Caco-2 (cell line): ENCODE results near the gene MACROD2. TPM values are rescaled to one million over a fixed set of nuclear protein-coding genes. Genes with fewer than 3 reads are reported as not detected.

Experiments
- BruUV-seq: library from RNA; stranded (reverse); fragments of 400-500 nt; replicated peaks from 2 replicates; lab custom pipeline; 2021; lab: Mats Ljungman, UMichigan
- CTCF ChIA-PET: fragments of 300-600 bp; sonication (Branson Sonifier 250); formaldehyde crosslinking; loops from one replicate; lab custom pipeline; 2022; ENCODE audit warnings: antibody characterized with exemption; lab: Charles Lee
- POLR2A ChIA-PET: fragments of 300-600 bp; sonication (Branson Sonifier 250); formaldehyde crosslinking; loops from one replicate; lab custom pipeline; 2022; ENCODE audit warnings: antibody characterized with exemption; lab: Charles Lee
- DNase-seq, 2 experiments: peaks; one replicate each; pipeline versions ENCODE4 v3.0.0 to v3.0.0-alpha.2; 2020 to 2022
- H3K27me3 ChIP-seq: replicated peaks from 2 replicates; pipeline ENCODE4 v1.6.0; 2011; ENCODE audit warnings: low read length; ENCODE audit not compliant: control insufficient read depth, insufficient read depth
- H3K36me3 ChIP-seq: 2 replicates; pipeline ENCODE4 v1.5.1; 2011; ENCODE audit warnings: low read length; ENCODE audit not compliant: control insufficient read depth, insufficient read depth
- H3K4me1 ChIP-seq: fragments of 250-450 bp; sonication (Bioruptor Pico); 2 replicates; pipeline ENCODE4 v1.5.1; 2020; ENCODE audit warnings: mild to moderate bottlenecking
- H3K4me3 ChIP-seq: 2 replicates; pipeline ENCODE4 v1.5.1; 2011; ENCODE audit warnings: low read depth, mild to moderate bottlenecking, control low read depth, low read length
- H3K9me3 ChIP-seq: fragments of 250-450 bp; sonication (Bioruptor Pico); 2 replicates; pipeline ENCODE4 v1.5.1; 2020; ENCODE audit warnings: mild to moderate bottlenecking, moderate library complexity
- H3K27ac Mint-ChIP-seq: one replicate; pipeline ENCODE4 v1.8.0; 2022; ENCODE audit warnings: mixed read lengths; ENCODE audit not compliant: unreplicated experiment
- H3K27me3 Mint-ChIP-seq: one replicate; pipeline ENCODE4 v1.8.0; 2022; ENCODE audit warnings: mixed read lengths; ENCODE audit not compliant: insufficient read depth, unreplicated experiment
- H3K36me3 Mint-ChIP-seq: one replicate; pipeline ENCODE4 v1.8.0; 2022; ENCODE audit warnings: mild to moderate bottlenecking, mixed read lengths; ENCODE audit not compliant: insufficient read depth, unreplicated experiment
- H3K4me1 Mint-ChIP-seq: one replicate; pipeline ENCODE4 v1.8.0; 2022; ENCODE audit warnings: low read depth, mixed read lengths; ENCODE audit not compliant: unreplicated experiment
- H3K4me3 Mint-ChIP-seq: one replicate; pipeline ENCODE4 v1.8.0; 2022; ENCODE audit warnings: mild to moderate bottlenecking, moderate library complexity, mixed read lengths; ENCODE audit not compliant: unreplicated experiment
- H3K9me3 Mint-ChIP-seq: one replicate; pipeline ENCODE4 v1.8.0; 2022; ENCODE audit warnings: mixed read lengths; ENCODE audit not compliant: unreplicated experiment
- intact Hi-C: fragments of 100-400 bp; cut with micrococcal nuclease; formaldehyde crosslinking; loops from one replicate; pipeline ENCODE4 v1.10.0; 2022; ENCODE audit not compliant: unreplicated experiment
- total RNA-seq: library from RNA; stranded (reverse); gene quantifications from 2 replicates; pipeline ENCODE4 v1.2.3, GENCODE V29; 2022
- TF ChIP-seq, protein P1 (sequence below), 2 experiments: fragments of 200-600 bp in 1 of 2; IDR thresholded peaks; 1 replicate in 1 of 2; 2 replicates in 1 of 2; pipeline versions ENCODE4 v1.5.1 to v1.8.0; 2011 to 2022; ENCODE audit warnings: antibody characterized with exemption in 1 of 2, control low read depth in 1 of 2, inconsistent platforms in 1 of 2, low read depth in 1 of 2, low read length in 1 of 2, mild to moderate bottlenecking in 1 of 2, moderate library complexity in 1 of 2; ENCODE audit not compliant: insufficient read depth in 1 of 2, severe bottlenecking in 1 of 2, unreplicated experiment in 1 of 2

The MACROD2 gene
- total RNA-seq, 1 experiment from 2014 or later: 6.4 TPM

DNA sequence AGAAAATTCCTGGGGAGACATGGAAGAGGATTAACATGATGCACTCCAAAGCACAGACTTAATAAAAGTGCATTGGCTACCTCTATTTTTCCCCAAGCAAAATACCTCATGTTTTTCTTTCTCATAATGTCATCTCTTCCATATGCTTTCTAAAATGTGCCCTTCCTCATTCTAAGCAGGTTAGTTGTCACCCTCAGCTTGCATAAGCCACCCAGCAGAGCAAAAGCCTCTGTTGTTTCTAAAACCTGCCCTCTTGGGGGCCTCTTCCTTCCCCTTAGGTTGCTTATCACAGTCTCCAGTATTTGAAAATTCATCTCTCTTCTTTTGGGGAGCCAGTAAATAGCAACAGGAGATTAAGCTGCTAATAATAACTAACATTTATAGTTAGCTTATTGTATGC lies 525.7 kb downstream of the MACROD2 start:
- no TSS peak for BruUV-seq
- Mint-ChIP-seq H3K4me1 (peaks cover 7% of the 10 kb centered on the region), H3K4me3 (no peak overlapping the region), H3K27me3 (no peaks in the 10 kb centered on the region), H3K27ac (no peak overlapping the region), H3K36me3 (no peaks in the 10 kb centered on the region), H3K9me3 (no peaks in the 10 kb centered on the region)
- intact Hi-C loops: no loop called here
- H3K36me3 ChIP-seq: no peaks in the 10 kb centered on the region
- DNase-seq: no peak
- no peaks in the 10 kb centered on the region for H3K4me1 ChIP-seq
- no peaks in the 10 kb centered on the region for H3K9me3 ChIP-seq
- POLR2A ChIA-PET: no interaction called here
- TF ChIP-seq, protein P1, sequence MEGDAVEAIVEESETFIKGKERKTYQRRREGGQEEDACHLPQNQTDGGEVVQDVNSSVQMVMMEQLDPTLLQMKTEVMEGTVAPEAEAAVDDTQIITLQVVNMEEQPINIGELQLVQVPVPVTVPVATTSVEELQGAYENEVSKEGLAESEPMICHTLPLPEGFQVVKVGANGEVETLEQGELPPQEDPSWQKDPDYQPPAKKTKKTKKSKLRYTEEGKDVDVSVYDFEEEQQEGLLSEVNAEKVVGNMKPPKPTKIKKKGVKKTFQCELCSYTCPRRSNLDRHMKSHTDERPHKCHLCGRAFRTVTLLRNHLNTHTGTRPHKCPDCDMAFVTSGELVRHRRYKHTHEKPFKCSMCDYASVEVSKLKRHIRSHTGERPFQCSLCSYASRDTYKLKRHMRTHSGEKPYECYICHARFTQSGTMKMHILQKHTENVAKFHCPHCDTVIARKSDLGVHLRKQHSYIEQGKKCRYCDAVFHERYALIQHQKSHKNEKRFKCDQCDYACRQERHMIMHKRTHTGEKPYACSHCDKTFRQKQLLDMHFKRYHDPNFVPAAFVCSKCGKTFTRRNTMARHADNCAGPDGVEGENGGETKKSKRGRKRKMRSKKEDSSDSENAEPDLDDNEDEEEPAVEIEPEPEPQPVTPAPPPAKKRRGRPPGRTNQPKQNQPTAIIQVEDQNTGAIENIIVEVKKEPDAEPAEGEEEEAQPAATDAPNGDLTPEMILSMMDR (IDR thresholded peaks at IDR 0.05; ENCODE audit: insufficient read depth in 1 of 2, low read depth in 1 of 2, low read length in 1 of 2, severe bottlenecking in 1 of 2, unreplicated experiment in 1 of 2): no peak
- H3K27me3 ChIP-seq: no peaks in the 10 kb centered on the region
- H3K4me3 ChIP-seq: no peak overlapping the region
- CTCF ChIA-PET: no interaction called here

DNA sequence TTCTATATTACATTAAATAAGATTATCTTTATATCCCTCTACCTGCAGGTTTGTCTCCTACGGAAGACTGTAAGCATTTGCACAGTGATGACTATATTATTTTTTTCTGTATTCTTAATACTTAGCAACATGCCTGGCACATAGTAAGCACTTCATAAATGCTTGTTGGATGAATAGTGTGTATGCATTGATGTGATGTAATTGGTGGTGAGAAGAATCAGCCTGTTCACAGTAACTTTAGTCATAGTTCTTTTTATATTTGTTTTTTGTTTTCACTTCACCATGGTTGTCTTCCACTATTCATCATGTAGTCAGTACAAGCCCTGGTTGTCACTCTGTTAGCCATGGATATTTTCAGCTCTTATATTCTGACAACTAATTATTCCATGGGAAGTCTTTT lies 526.1 kb downstream of the MACROD2 start:
- peaks cover 7% of the 10 kb centered on the region for H3K4me1 Mint-ChIP-seq
- ChIA-PET CTCF (no interaction called here), POLR2A (no interaction called here)

DNA sequence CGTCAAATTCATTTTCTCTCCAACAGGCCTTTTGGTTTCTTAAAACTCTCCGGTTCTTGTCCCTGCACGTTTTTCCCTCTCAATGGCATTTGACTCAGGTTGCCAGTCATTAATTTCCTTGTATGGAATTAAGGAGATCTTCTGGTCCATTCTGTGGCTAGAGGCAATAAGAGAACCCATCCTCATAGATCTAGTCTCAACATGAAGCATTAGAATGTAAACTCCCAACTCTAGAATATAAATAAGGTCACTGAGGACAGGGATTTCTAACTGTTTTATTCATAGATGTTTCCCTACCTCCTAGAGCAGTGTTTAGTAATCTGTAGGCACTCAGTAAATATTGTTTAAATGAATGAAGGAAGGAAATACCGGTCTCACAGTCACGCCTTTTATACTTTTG lies 527.3 kb downstream of the MACROD2 start:
- Histone ChIP-seq H3K4me3 (no peak overlapping the region), H3K36me3 (no peaks in the 10 kb centered on the region), H3K27me3 (no peaks in the 10 kb centered on the region), H3K9me3 (no peaks in the 10 kb centered on the region), H3K4me1 (no peaks in the 10 kb centered on the region)
- Mint-ChIP-seq H3K36me3 (no peaks in the 10 kb centered on the region), H3K27me3 (no peaks in the 10 kb centered on the region), H3K9me3 (no peaks in the 10 kb centered on the region), H3K4me1 (peaks cover 7% of the 10 kb centered on the region), H3K27ac (no peak overlapping the region), H3K4me3 (no peak overlapping the region)
- POLR2A ChIA-PET: no interaction called here
- BruUV-seq: no TSS peak
- CTCF ChIA-PET: no interaction called here
- intact Hi-C loops: no loop called here
- TF ChIP-seq, protein P1 (IDR thresholded peaks at IDR 0.05; ENCODE audit: insufficient read depth in 1 of 2, low read depth in 1 of 2, low read length in 1 of 2, severe bottlenecking in 1 of 2, unreplicated experiment in 1 of 2): no peak
- no peak for DNase-seq

More for the DNA sequence above, 526.1 kb downstream of the MACROD2 start:
- no peak overlapping the region for H3K4me3 ChIP-seq
- BruUV-seq: no TSS peak
- H3K36me3 ChIP-seq: no peaks in the 10 kb centered on the region
- H3K9me3 ChIP-seq: no peaks in the 10 kb centered on the region
- Mint-ChIP-seq H3K27me3 (no peaks in the 10 kb centered on the region), H3K27ac (no peak overlapping the region), H3K4me3 (no peak overlapping the region), H3K9me3 (no peaks in the 10 kb centered on the region), H3K36me3 (no peaks in the 10 kb centered on the region)
- TF ChIP-seq, protein P1 (IDR thresholded peaks at IDR 0.05; ENCODE audit: insufficient read depth in 1 of 2, low read depth in 1 of 2, low read length in 1 of 2, severe bottlenecking in 1 of 2, unreplicated experiment in 1 of 2): no peak
- H3K4me1 ChIP-seq: no peaks in the 10 kb centered on the region
- DNase-seq: no peak
- intact Hi-C loops: no loop called here
- H3K27me3 ChIP-seq: no peaks in the 10 kb centered on the region
